ENCODE data around the gene EP400. TPM values are rescaled to one million over a fixed set of nuclear protein-coding genes. Genes with fewer than 3 reads are reported as not detected.

Gene EP400
- total RNA-seq, 1 donor from 2014 or later = 41.4 TPM

GRCh38 chr12:131943389-131943788, 6.4 kb upstream of the EP400 start:
- DNase-seq (peak; percentile 34), ATAC-seq (no peak)
- Histone ChIP-seq H3K4me1 (peaks cover 6% of the 10 kb centered on the region), H3K36me3 (peaks cover 25% of the 10 kb centered on the region), H3K4me3 (no peak overlapping the region), H3K27me3 (no peaks in the 10 kb centered on the region), H3K27ac (no peak overlapping the region), H3K9me3 (no peaks in the 10 kb centered on the region)
- TF ChIP-seq CTCF (IDR thresholded peaks at IDR 0.05) = no peak
- intact Hi-C loops (cut with DNase I) = loop anchor here (5.0 kb wide), 1 partner anchor 46 kb away; no protein-coding TSS in a partner anchor

- ATAC-seq = no peak
- H3K9me3 ChIP-seq = no peaks in the 10 kb centered on the region
- intact Hi-C loops (cut with DNase I) = loop anchor here (5.0 kb wide), 1 partner anchor 47 kb away; no protein-coding TSS in a partner anchor
- DNase-seq = peak; percentile 8
- TF ChIP-seq CTCF (IDR thresholded peaks at IDR 0.05) = no peak
- no peaks in the 10 kb centered on the region for H3K27me3 ChIP-seq
- peaks cover 6% of the 10 kb centered on the region for H3K4me1 ChIP-seq
- peaks cover 25% of the 10 kb centered on the region for H3K36me3 ChIP-seq
- no peak overlapping the region for H3K27ac ChIP-seq
- H3K4me3 ChIP-seq = no peak overlapping the region
These were observed 5.9 kb upstream of the EP400 start for GRCh38 chr12:131943876-131944275.

- TF ChIP-seq CTCF (IDR thresholded peaks at IDR 0.05) = no peak
- H3K4me1 ChIP-seq = peaks cover 6% of the 10 kb centered on the region
- peaks cover 25% of the 10 kb centered on the region for H3K36me3 ChIP-seq
- no peak overlapping the region for H3K27ac ChIP-seq
- DNase-seq (peak; percentile 59), ATAC-seq (no peak)
- no peaks in the 10 kb centered on the region for H3K9me3 ChIP-seq
- H3K4me3 ChIP-seq = no peak overlapping the region
- no peaks in the 10 kb centered on the region for H3K27me3 ChIP-seq
- intact Hi-C loops (cut with DNase I) = loop anchor here (5.0 kb wide), 1 partner anchor 47 kb away; no protein-coding TSS in a partner anchor
These were observed 5.0 kb upstream of the EP400 start for GRCh38 chr12:131944601-131945251.

- DNase-seq (peak; percentile 3), ATAC-seq (no peak)
- Histone ChIP-seq H3K36me3 (peaks cover 11% of the 10 kb centered on the region), H3K9me3 (no peaks in the 10 kb centered on the region), H3K27ac (no peak overlapping the region), H3K4me1 (peaks cover 15% of the 10 kb centered on the region), H3K4me3 (no peak overlapping the region), H3K27me3 (no peaks in the 10 kb centered on the region)
- TF ChIP-seq CTCF (IDR thresholded peaks at IDR 0.05) = no peak
- intact Hi-C loops (cut with DNase I) = no loop called here
These were observed 3.0 kb upstream of the EP400 start for GRCh38 chr12:131946757-131947156.

- peaks cover 18% of the 10 kb centered on the region for H3K4me1 ChIP-seq
- intact Hi-C loops (cut with DNase I) = no loop called here
- no peaks in the 10 kb centered on the region for H3K27me3 ChIP-seq
- H3K27ac ChIP-seq = no peak overlapping the region
- peaks cover 6% of the 10 kb centered on the region for H3K36me3 ChIP-seq
- TF ChIP-seq CTCF (IDR thresholded peaks at IDR 0.05) = no peak
- peak; percentile 26 for DNase-seq
- ATAC-seq = no peak
- no peaks in the 10 kb centered on the region for H3K9me3 ChIP-seq
- no peak overlapping the region for H3K4me3 ChIP-seq
These were observed 2.2 kb upstream of the EP400 start for GRCh38 chr12:131947482-131948027.

All from upper lobe of right lung (tissue), 1 donor.